K562 (cell line): Measurements from ENCODE around the gene FAM120B. TPM values are rescaled to one million over a fixed set of nuclear protein-coding genes. Genes with fewer than 3 reads are reported as not detected.

Source experiments
- ATAC-seq: fragments of 200-7000 bp; cut with Tn5 transposase; 3 replicates; pipeline ENCODE4 v1.9.1; 2020; ENCODE audit warnings: moderate library complexity
- BruUV-seq: library from RNA; stranded (reverse); fragments of 400-500 nt; replicated peaks from 2 replicates; lab custom pipeline; 2021; lab: Mats Ljungman, UMichigan
- CTCF ChIA-PET: fragments of 300-600 bp; formaldehyde crosslinking; extraction: SDS; loops from one replicate; lab custom pipeline; 2021; ENCODE audit warnings: low intra/inter-chr PET ratio; lab: Yijun Ruan, JAX
- POLR2A ChIA-PET: fragments of 300-600, 350-650 bp; sonication (Branson Sonifier 250); formaldehyde crosslinking; extraction: SDS; loops from one replicate; lab custom pipeline; 2021; ENCODE audit warnings: antibody characterized with exemption, inconsistent platforms; lab: Yijun Ruan, JAX
- DNase-seq, 4 experiments: peaks; one replicate each; pipeline versions ENCODE4 v3.0.0 to v3.0.0-alpha.2; 2011 to 2018; ENCODE audit warnings: low spot score in 3 of 4, mixed read lengths in 3 of 4; ENCODE audit errors: extremely low read depth in 1 of 4
- FAIRE-seq: peaks from 2 replicates; lab custom pipeline; 2011; peaks lifted over from hg19 to GRCh38; lab: Jason Lieb, UNC
- H2AFZ ChIP-seq: 2 replicates; pipeline ENCODE4 v1.6.0; 2011; ENCODE audit warnings: low read depth, low read length, control low read depth, inconsistent platforms
- H3K27ac ChIP-seq: fragments of 200-600 bp; 3 replicates; pipeline ENCODE4 v1.8.0; 2011; ENCODE audit warnings: low read depth, mild to moderate bottlenecking, control low read depth, inconsistent platforms, low read length, moderate library complexity, mixed read lengths; ENCODE audit errors: extremely low read depth
- H3K27me3 ChIP-seq, 2 experiments: fragments of 300-600 bp in 1 of 2; 2 replicates in 1 of 2; 3 replicates in 1 of 2; pipeline versions ENCODE4 v1.6.0 to v1.8.0; 2011; ENCODE audit warnings: inconsistent platforms in 2 of 2, low read length in 2 of 2, mild to moderate bottlenecking in 1 of 2, mixed read lengths in 1 of 2, moderate library complexity in 1 of 2; ENCODE audit not compliant: control insufficient read depth in 2 of 2, insufficient read depth in 2 of 2
- H3K36me3 ChIP-seq: fragments of 300-600 bp; 3 replicates; pipeline ENCODE4 v1.8.0; 2011; ENCODE audit warnings: mild to moderate bottlenecking, low read length, inconsistent platforms; ENCODE audit not compliant: control insufficient read depth, insufficient read depth
- H3K4me1 ChIP-seq, 2 experiments: fragments of 200-600 bp in 1 of 2; replicated peaks in 1 of 2; 2 replicates in 1 of 2; 3 replicates in 1 of 2; pipeline versions ENCODE4 v1.5.1 to v1.8.0; 2011; ENCODE audit warnings: inconsistent platforms in 2 of 2, low read length in 2 of 2, mild to moderate bottlenecking in 1 of 2, mixed read lengths in 1 of 2, moderate library complexity in 1 of 2; ENCODE audit not compliant: control insufficient read depth in 2 of 2, insufficient read depth in 2 of 2
- H3K4me2 ChIP-seq: 2 replicates; pipeline ENCODE4 v1.6.1; 2011; ENCODE audit warnings: low read length, control low read depth, inconsistent platforms, mixed read lengths; ENCODE audit not compliant: insufficient read depth
- H3K4me3 ChIP-seq: fragments of 200-600 bp; sonication (generic), shearing (Covaris generic); 2 replicates; pipeline ENCODE4 v1.5.1; 2016; ENCODE audit warnings: control low read depth, inconsistent platforms
- H3K79me2 ChIP-seq: fragments of 200-600 bp; 3 replicates; pipeline ENCODE4 v1.8.0; 2011; ENCODE audit warnings: low read length, inconsistent platforms; ENCODE audit not compliant: control insufficient read depth, insufficient read depth
- H3K9ac ChIP-seq, 2 experiments: 2 replicates each; pipeline versions ENCODE4 v1.6.0 to v1.6.1; 2011; ENCODE audit warnings: low read depth in 2 of 2, low read length in 2 of 2, control low read depth in 1 of 2, inconsistent platforms in 1 of 2, mild to moderate bottlenecking in 1 of 2, mixed read lengths in 1 of 2; ENCODE audit not compliant: insufficient read depth in 1 of 2
- H3K9me1 ChIP-seq: one replicate; pipeline ENCODE4 v1.6.0; 2011; ENCODE audit warnings: inconsistent platforms, mild to moderate bottlenecking, low read length, moderate library complexity; ENCODE audit not compliant: control insufficient read depth, insufficient read depth
- H3K9me3 ChIP-seq: replicated peaks from 2 replicates; pipeline ENCODE4 v1.5.1; 2011; ENCODE audit warnings: low read depth, low read length, inconsistent platforms; ENCODE audit not compliant: control insufficient read depth, insufficient read depth
- H4K20me1 ChIP-seq: replicated peaks from 2 replicates; pipeline ENCODE4 v1.6.1; 2011; ENCODE audit warnings: low read length, inconsistent platforms, mixed read lengths; ENCODE audit not compliant: control insufficient read depth, insufficient read depth
- CCAR2 ChIP-seq: fragments of 200-400 bp; formaldehyde crosslinking; IDR thresholded peaks from 2 replicates; pipeline ENCODE4 v1.6.1; 2017; ENCODE audit warnings: mild to moderate bottlenecking, low read depth, low read length
- NFIC ChIP-seq: fragments of 450-650 bp; IDR thresholded peaks from 2 replicates; pipeline ENCODE4 v1.6.1; 2017; ENCODE audit warnings: mild to moderate bottlenecking, inconsistent platforms
- STAT6 ChIP-seq: sonication (generic); formaldehyde crosslinking; IDR thresholded peaks from 2 replicates; pipeline ENCODE4 v1.8.1; 2023; ENCODE audit warnings: mild to moderate bottlenecking, missing genetic modification reagents
- TEAD2 ChIP-seq: fragments of 450-650 bp; IDR thresholded peaks from 2 replicates; pipeline ENCODE4 v1.6.1; 2016; ENCODE audit warnings: missing genetic modification characterization, control low read depth, missing compliant biosample characterization
- ZBTB26 ChIP-seq: fragments of 450-650 bp; formaldehyde crosslinking; IDR thresholded peaks from 2 replicates; pipeline ENCODE4 v1.4.0; 2022; ENCODE audit warnings: missing genetic modification characterization
- WGBS: fragments of 100-300 bp; shearing (Covaris generic); methylation state at CpG from one replicate; pipeline ENCODE4 v1.1.6; 2016; ENCODE audit warnings: low coverage, mixed read lengths; ENCODE audit not compliant: insufficient coverage; ENCODE audit errors: missing lambda C conversion rate; 5-methylcytosine and 5-hydroxymethylcytosine counted together
- in situ Hi-C: fragments of 300-500 bp; cut with MboI; formaldehyde crosslinking; loops from 4 replicates; pipeline ENCODE4 v1.15.0; 2018; ENCODE audit warnings: inconsistent platforms, mixed read lengths
- intact Hi-C: fragments of 100-400 bp; cut with micrococcal nuclease; formaldehyde crosslinking; loops from 2 replicates; pipeline ENCODE4 v1.14.2; 2022
- polyA plus RNA-seq, 8 experiments: library from polyadenylated mRNA; depleted of rRNA in 4 of 8; stranded (reverse) in 5 of 8; unstranded in 3 of 8; fragments of >200 nt; fragmentation: Nextera tagmentation in 2 of 8; fragmentation: Illumina TruSeq in 1 of 8; extraction: Ambion mirVana in 2 of 8; extraction: Trizol in 1 of 8; gene quantifications; 2 replicates each; pipeline versions ENCODE4 v1.2.1 to v1.2.3, GENCODE V29; 2011 to 2014; ENCODE audit warnings: inconsistent platforms in 1 of 8, missing spikeins in 1 of 8
- total RNA-seq, 7 experiments: library from RNA; depleted of rRNA in 6 of 7; stranded (reverse); fragments of >200 nt in 6 of 7; fragmentation: Illumina TruSeq in 2 of 7; extraction: Trizol in 2 of 7; gene quantifications; 2 replicates each; pipeline versions ENCODE4 v1.2.1 to v1.2.3, GENCODE V29; 2011 to 2021; ENCODE audit warnings: low replicate concordance in 1 of 7

Gene FAM120B
- total and polyA plus RNA-seq, 9 of the 15 experiments (the other 6 are each of a cell fraction or from before 2014, with no cell fraction given): 3.5 to 22.6 (median 14.7) TPM

GRCh38 chr6:170358496-170358895, 51.9 kb downstream of the FAM120B start:
- H3K79me2 ChIP-seq: no peaks in the 10 kb centered on the region
- CTCF ChIA-PET: no interaction called here
- ATAC-seq: no peak
- H3K36me3 ChIP-seq: peaks cover 40% of the 10 kb centered on the region; the same call in 2 of the 3 replicates
- H3K9me1 ChIP-seq: no peaks in the 10 kb centered on the region
- intact Hi-C loops: no loop called here
- BruUV-seq: no TSS peak
- no peak for TF ChIP-seq CCAR2
- TF ChIP-seq TEAD2: no peak
- POLR2A ChIA-PET: no interaction called here
- H3K4me1 ChIP-seq: no peaks in the 10 kb centered on the region
- in situ Hi-C loops: no loop called here
- H3K27ac ChIP-seq: no peak overlapping the region
- no peak overlapping the region for H3K4me3 ChIP-seq
- H4K20me1 ChIP-seq: 0 out of 2 replicates have a peak, but pooled peaks cover 5% of the 10 kb centered on the region
- WGBS: 86% methylated on average over 6 of the region's 6 CpGs
- no peaks in the 10 kb centered on the region for H3K27me3 ChIP-seq
- H3K9me3 ChIP-seq: no peaks in the 10 kb centered on the region
- no peak overlapping the region for H3K9ac ChIP-seq
- H2AFZ ChIP-seq: no peak overlapping the region
- DNase-seq: no peak
- FAIRE-seq: no peak
- no peak overlapping the region for H3K4me2 ChIP-seq

GRCh38 chr6:170360476-170360875, 53.9 kb downstream of the FAM120B start:
- H3K9me1 ChIP-seq: no peaks in the 10 kb centered on the region
- H3K4me3 ChIP-seq: no peak overlapping the region
- ChIA-PET CTCF (interaction anchor here (0.6 kb wide), 1 partner anchor 1404 kb away, joined by 3 read pairs; no protein-coding TSS in a partner anchor), POLR2A (interaction anchor here (0.7 kb wide), 1 partner anchor 76 kb away, joined by 3 read pairs; no protein-coding TSS in a partner anchor)
- ATAC-seq: no peak
- 0 out of 2 replicates have a peak, but pooled peaks cover 5% of the 10 kb centered on the region for H4K20me1 ChIP-seq
- no peaks in the 10 kb centered on the region for H3K9me3 ChIP-seq
- WGBS: 73% methylated on average over 5 of the region's 5 CpGs
- no peak overlapping the region for H3K9ac ChIP-seq
- no peak overlapping the region for H3K4me2 ChIP-seq
- TF ChIP-seq STAT6 (CRISPR knock-in tag) (no peak), NFIC (peak; percentile 46; the same call in 1 of the 2 replicates), ZBTB26 (CRISPR knock-in tag) (no peak)
- no peaks in the 10 kb centered on the region for H3K4me1 ChIP-seq
- in situ Hi-C loops: no loop called here
- intact Hi-C loops: no loop called here
- H3K36me3 ChIP-seq: peaks cover 40% of the 10 kb centered on the region; the same call in 2 of the 3 replicates
- BruUV-seq: no TSS peak
- H3K27ac ChIP-seq: no peak overlapping the region
- FAIRE-seq: no peak
- no peaks in the 10 kb centered on the region for H3K79me2 ChIP-seq
- no peaks in the 10 kb centered on the region for H3K27me3 ChIP-seq
- H2AFZ ChIP-seq: no peak overlapping the region
- no peak for DNase-seq
